Lower leg skin (tissue), 4 donors: ENCODE measurements around the gene AAR2. TPM values are rescaled to one million over a fixed set of nuclear protein-coding genes. Genes with fewer than 3 reads are reported as not detected.

Experiments used
- DNase-seq, 2 donors: peaks; one replicate each; pipeline ENCODE4 v3.0.0-alpha.2; 2019; ENCODE audit warnings: low spot score in 2 of 2
- H3K4me3 ChIP-seq: fragments of 200-600 bp; sonication (generic); 2 replicates; pipeline ENCODE4 v1.5.1; 2017; ENCODE audit warnings: mild to moderate bottlenecking, low read depth; ENCODE audit not compliant: poor library complexity, severe bottlenecking
- CTCF ChIP-seq, 3 donors: fragments of 450-650 bp; IDR thresholded peaks; one replicate each; pipeline ENCODE4 v1.5.1; 2016; ENCODE audit warnings: antibody characterized with exemption in 3 of 3, mild to moderate bottlenecking in 3 of 3, moderate library complexity in 2 of 3
- POLR2A ChIP-seq, 2 donors: fragments of 450-650 bp; IDR thresholded peaks; one replicate each; pipeline ENCODE4 v1.6.1; 2016 to 2017; ENCODE audit warnings: antibody characterized with exemption in 2 of 2, mild to moderate bottlenecking in 1 of 2, moderate library complexity in 1 of 2
- WGBS, 2 donors: methylation state at CpG; one replicate each; pipeline ENCODE4 v1.1.5; 2018; 5-methylcytosine and 5-hydroxymethylcytosine counted together
- intact Hi-C: fragments of 100-400 bp; cut with DNase I; formaldehyde crosslinking; loops from one replicate; pipeline ENCODE4 v1.15.0; 2023; ENCODE audit warnings: low total_unique reads
- total RNA-seq, 4 donors: library from RNA; depleted of rRNA; stranded (reverse); fragments of >200 nt; gene quantifications; one replicate each; pipeline ENCODE4 v1.1.0, GENCODE V29; 2016

The AAR2 gene
- total RNA-seq: 10 to 100 TPM; 37.1 to 54.5 (median 38.7) TPM

GRCh38 chr20:36235892-36236785 lies at the start of gene AAR2:
TSS of gene AAR2 (plus strand) at chr20:36236478. CDS start at chr20:36239869, 3,391 bp downstream.
- TF ChIP-seq POLR2A (IDR thresholded peaks at IDR 0.05) (no peak), CTCF (IDR thresholded peaks at IDR 0.05) (no peak)
- peak; percentile 67 to 96 for DNase-seq
- WGBS, 2 donors: 13 to 16% methylated on average over 44 of the region's 44 CpGs
- H3K4me3 ChIP-seq: peak within 1 kb of the TSS; percentile 69
- intact Hi-C loops: no loop called here

GRCh38 chr20:36193977-36194712 lies 42.1 kb upstream of the AAR2 start:
- 84 to 91% methylated on average over 9 to 10 of the region's 10 CpGs for WGBS, 2 donors
- intact Hi-C loops: loop anchor here (5.0 to 10.0 kb wide), 2 partner anchors 49 to 197 kb away; no protein-coding TSS in a partner anchor
- TF ChIP-seq CTCF (IDR thresholded peaks at IDR 0.05): no peak
- no peak for TF ChIP-seq POLR2A (IDR thresholded peaks at IDR 0.05)
- DNase-seq: no peak
- H3K4me3 ChIP-seq: no peak overlapping the region

GRCh38 chr20:36196676-36197075 lies 39.6 kb upstream of the AAR2 start:
- intact Hi-C loops: loop anchor here (10.0 kb wide), 1 partner anchor 52 kb away; no protein-coding TSS in a partner anchor
- H3K4me3 ChIP-seq: no peak overlapping the region
- WGBS, 2 donors: 67 to 87% methylated on average over 2 of the region's 2 CpGs
- TF ChIP-seq CTCF (IDR thresholded peaks at IDR 0.05): no peak
- TF ChIP-seq POLR2A (IDR thresholded peaks at IDR 0.05): no peak
- DNase-seq: no peak

- H3K4me3 ChIP-seq: no peak overlapping the region
- intact Hi-C loops: loop anchor here (10.0 kb wide), 1 partner anchor 52 kb away; no protein-coding TSS in a partner anchor
- no peak for TF ChIP-seq POLR2A (IDR thresholded peaks at IDR 0.05)
- TF ChIP-seq CTCF (IDR thresholded peaks at IDR 0.05): no peak
- no peak for DNase-seq
- 89 to 100% methylated on average over 2 of the region's 2 CpGs for WGBS, 2 donors
These were observed 39.0 kb upstream of the AAR2 start for GRCh38 chr20:36197271-36197670.

GRCh38 chr20:36199345-36200257 lies 36.7 kb upstream of the AAR2 start:
- WGBS, 2 donors: 51 to 55% methylated on average over 6 of the region's 6 CpGs
- TF ChIP-seq CTCF (IDR thresholded peaks at IDR 0.05) (peak in 1 of 3 donors; percentile 80), POLR2A (IDR thresholded peaks at IDR 0.05) (no peak)
- DNase-seq: peak; percentile 80 to 95
- intact Hi-C loops: loop anchor here (10.0 kb wide), 1 partner anchor 55 kb away; no protein-coding TSS in a partner anchor
- no peak overlapping the region for H3K4me3 ChIP-seq
